HFF-Myc (cell line): ENCODE measurements around the gene USP1.

Source experiments
- DNase-seq: peaks from one replicate; pipeline ENCODE4 v3.0.0-alpha.2; 2011; ENCODE audit warnings: low read depth; ENCODE audit errors: extremely low read depth
- H3K4me3 ChIP-seq: replicated peaks from 2 replicates; pipeline ENCODE4 v1.5.1; 2011; ENCODE audit warnings: low read depth, mild to moderate bottlenecking, control low read depth, low read length
- CTCF ChIP-seq: IDR thresholded peaks from 2 replicates; pipeline ENCODE4 v1.5.1; 2012; ENCODE audit warnings: mild to moderate bottlenecking, low read depth, low read length, control low read depth; ENCODE audit errors: missing control alignments

USP1 gene

DNA sequence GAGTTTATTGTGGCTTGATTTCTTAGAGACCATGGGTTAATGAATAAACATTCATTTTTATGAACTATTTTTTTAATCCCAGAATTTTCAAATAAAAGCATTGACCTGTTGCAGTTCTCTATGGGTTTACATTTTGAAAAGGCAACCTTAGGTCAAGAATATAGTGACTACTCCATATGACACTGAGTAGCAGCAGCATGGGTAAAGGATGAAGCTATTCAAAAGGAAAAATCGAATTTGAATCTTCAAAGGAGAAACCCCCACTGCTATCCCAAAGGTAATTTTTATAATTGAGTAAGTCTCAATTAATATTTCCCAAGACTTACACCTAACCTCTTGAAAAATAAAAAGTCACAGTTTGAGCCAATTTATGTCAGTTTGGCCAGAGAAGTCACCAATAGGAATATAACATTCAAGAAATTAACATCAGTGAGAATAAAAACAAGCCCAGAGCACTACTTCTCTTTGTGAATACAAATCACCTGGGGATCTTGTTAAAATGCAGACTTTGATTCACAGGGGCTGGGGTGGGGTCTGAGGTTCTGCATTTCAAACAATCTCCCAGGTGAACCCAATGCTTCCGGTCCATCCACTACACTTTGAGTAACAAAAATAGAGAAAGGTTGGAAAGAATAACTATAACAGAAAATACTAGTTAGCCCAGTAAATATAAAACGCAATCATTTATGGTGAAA, 39.8 kb downstream of the USP1 start:
- H3K4me3 ChIP-seq, result no peak overlapping the region
- no peak for DNase-seq
- no peak for TF ChIP-seq CTCF

DNA sequence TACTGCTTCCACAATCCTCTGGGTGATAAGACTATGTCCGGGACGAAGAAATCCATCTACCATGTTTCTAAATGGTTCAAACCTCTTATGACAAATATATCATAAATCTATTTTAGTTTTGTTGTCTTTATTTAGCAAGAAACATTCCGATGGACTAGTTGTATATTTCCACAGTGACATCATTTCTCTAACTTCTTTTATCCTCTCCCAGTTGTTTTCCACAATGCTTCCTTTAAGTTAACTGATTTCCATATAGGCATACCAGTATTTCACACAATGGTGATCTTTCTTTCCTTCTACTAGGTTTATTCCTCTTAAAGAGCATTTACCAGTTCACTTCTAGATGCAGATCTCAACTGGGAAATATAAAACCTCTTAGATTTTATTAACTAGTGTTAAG, 44.8 kb downstream of the USP1 start:
- no peak for TF ChIP-seq CTCF
- no peak overlapping the region for H3K4me3 ChIP-seq
- DNase-seq, result no peak

DNA sequence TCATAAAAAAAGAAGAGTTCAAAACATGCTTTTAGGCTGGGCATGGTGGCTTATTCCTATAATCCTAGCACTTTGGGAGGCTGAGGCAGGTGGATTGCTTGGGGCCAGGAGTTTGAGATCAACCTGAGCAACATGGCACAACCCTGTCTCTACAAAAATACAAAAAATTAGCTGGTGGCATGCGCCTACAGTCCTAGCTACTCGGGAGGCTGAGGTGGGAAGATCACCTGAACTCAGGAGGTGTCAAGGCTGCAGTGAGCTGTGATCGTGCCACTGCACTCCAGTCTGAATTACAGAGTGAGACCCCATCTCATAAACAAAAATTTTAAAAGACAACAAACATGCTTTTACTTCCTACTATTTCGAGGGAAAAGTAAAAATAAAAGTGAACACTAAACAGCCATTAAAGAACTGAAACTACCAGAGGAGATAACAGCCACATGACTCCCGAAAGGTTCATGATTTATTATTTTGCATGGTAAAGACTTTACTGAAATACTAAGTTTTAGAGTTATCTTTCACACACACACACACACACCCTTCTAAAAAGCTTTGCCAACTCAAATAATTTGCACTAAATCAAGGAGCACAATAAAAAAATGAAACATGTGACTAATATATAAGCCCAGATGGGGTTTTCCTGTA, 48.1 kb downstream of the USP1 start:
- no peak for TF ChIP-seq CTCF
- H3K4me3 ChIP-seq, result no peak overlapping the region

DNA sequence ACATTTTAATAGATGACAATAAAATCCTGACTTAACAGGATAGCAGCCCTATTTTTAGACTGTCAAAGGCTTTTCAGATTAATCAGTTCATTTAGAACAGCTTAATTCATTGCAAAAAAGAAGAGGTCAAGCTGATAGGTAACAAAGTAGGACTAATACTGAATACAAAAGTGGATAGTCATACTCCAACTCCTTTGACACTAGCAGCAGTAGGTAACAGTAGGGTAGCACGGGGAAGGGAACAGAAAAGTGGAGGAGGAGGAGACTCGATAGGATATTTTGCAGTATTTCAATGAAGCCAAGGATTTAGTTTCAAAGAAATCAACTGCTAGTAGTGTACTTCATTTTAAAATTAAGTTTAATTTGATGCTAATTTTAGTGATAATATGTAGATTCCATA, 51.1 kb downstream of the USP1 start:
- TF ChIP-seq CTCF, result no peak
- no peak overlapping the region for H3K4me3 ChIP-seq
- DNase-seq, result no peak

More for the DNA sequence above, 48.1 kb downstream of the USP1 start:
- DNase-seq, result no peak

GRCh38 chr1:62492521-62492920, 55.7 kb downstream of the USP1 start:
- TF ChIP-seq CTCF, result no peak
- no peak overlapping the region for H3K4me3 ChIP-seq
- DNase-seq, result no peak

DNA sequence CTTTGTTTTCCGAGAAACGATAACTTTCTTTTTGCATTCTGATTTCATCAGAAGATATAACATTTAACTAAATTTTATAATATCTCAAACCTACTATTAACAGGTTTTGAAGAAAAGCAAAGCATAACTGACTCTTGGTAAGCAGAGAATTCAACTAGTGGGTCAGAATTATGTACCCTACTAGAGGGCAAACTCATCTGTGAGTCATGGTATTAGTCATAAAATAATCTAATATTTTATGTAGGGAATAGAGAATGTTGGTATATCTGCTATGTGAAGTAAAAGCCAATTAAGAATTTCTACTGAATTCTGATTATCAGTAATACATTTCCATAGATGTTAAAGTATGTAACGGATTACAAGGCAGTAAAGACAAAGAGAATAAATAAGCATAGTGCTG, 56.8 kb downstream of the USP1 start:
- TF ChIP-seq CTCF, result no peak
- no peak for DNase-seq
- H3K4me3 ChIP-seq, result no peak overlapping the region
